Progenitor cell of endocrine pancreas (in vitro differentiated cells): ENCODE results near the gene RGS14. TPM values are rescaled to one million over a fixed set of nuclear protein-coding genes. Genes with fewer than 3 reads are reported as not detected.

ENCODE experiments used
- DNase-seq: peaks from one replicate; pipeline ENCODE4 v3.0.0; 2021; ENCODE audit warnings: low spot score; ENCODE audit not compliant: unreplicated experiment
- H3K27ac Mint-ChIP-seq: 2 replicates; pipeline ENCODE4 v1.8.0; 2021; ENCODE audit warnings: mild to moderate bottlenecking, moderate library complexity, mixed read lengths
- H3K27me3 Mint-ChIP-seq: 2 replicates; pipeline ENCODE4 v1.8.0; 2021; ENCODE audit warnings: mixed read lengths
- H3K36me3 Mint-ChIP-seq: 2 replicates; pipeline ENCODE4 v1.8.0; 2022; ENCODE audit warnings: mixed read lengths; ENCODE audit not compliant: insufficient read depth
- H3K4me1 Mint-ChIP-seq: 2 replicates; pipeline ENCODE4 v1.8.0; 2021; ENCODE audit warnings: low read depth, mixed read lengths
- H3K4me3 Mint-ChIP-seq: 2 replicates; pipeline ENCODE4 v1.8.0; 2021; ENCODE audit warnings: low read depth, mild to moderate bottlenecking, moderate library complexity, mixed read lengths
- H3K9me3 Mint-ChIP-seq: 2 replicates; pipeline ENCODE4 v1.8.0; 2021; ENCODE audit warnings: low read depth, mixed read lengths
- CTCF ChIP-seq: fragments of 200-600 bp; sonication (generic); IDR thresholded peaks from one replicate; pipeline ENCODE4 v1.5.0; 2021; ENCODE audit warnings: antibody characterized with exemption, mild to moderate bottlenecking; ENCODE audit not compliant: unreplicated experiment
- total RNA-seq: library from RNA; stranded (reverse); gene quantifications from 2 replicates; pipeline ENCODE4 v1.2.1, GENCODE V29; 2021

RGS14 gene
- total RNA-seq, 1 donor from 2014 or later, result 13.0 TPM

GRCh38 chr5:177390363-177391300, 32.9 kb downstream of the RGS14 start:
- DNase-seq, result peak; percentile 85
- peaks cover 32% of the 10 kb centered on the region for H3K27me3 Mint-ChIP-seq
- H3K4me1 Mint-ChIP-seq, result peaks cover 1% of the 10 kb centered on the region
- H3K27ac Mint-ChIP-seq, result peak overlapping the region; percentile 83
- H3K36me3 Mint-ChIP-seq, result no peaks in the 10 kb centered on the region
- H3K4me3 Mint-ChIP-seq, result no peak overlapping the region
- TF ChIP-seq CTCF, result peak; percentile 90
- no peaks in the 10 kb centered on the region for H3K9me3 Mint-ChIP-seq

- Mint-ChIP-seq H3K36me3 (no peaks in the 10 kb centered on the region), H3K4me3 (no peak overlapping the region), H3K27me3 (peaks cover 42% of the 10 kb centered on the region), H3K27ac (no peak overlapping the region), H3K9me3 (no peaks in the 10 kb centered on the region), H3K4me1 (peaks cover 1% of the 10 kb centered on the region)
- no peak for DNase-seq
- TF ChIP-seq CTCF, result no peak
Measured at GRCh38 chr5:177392765-177393164, 35.0 kb downstream of the RGS14 start.

- no peaks in the 10 kb centered on the region for H3K9me3 Mint-ChIP-seq
- no peak overlapping the region for H3K4me3 Mint-ChIP-seq
- peaks cover 40% of the 10 kb centered on the region for H3K27me3 Mint-ChIP-seq
- H3K4me1 Mint-ChIP-seq, result peaks cover 1% of the 10 kb centered on the region
- DNase-seq, result no peak
- no peaks in the 10 kb centered on the region for H3K36me3 Mint-ChIP-seq
- H3K27ac Mint-ChIP-seq, result no peak overlapping the region
- TF ChIP-seq CTCF, result no peak
Measured at GRCh38 chr5:177393206-177393765, 35.6 kb downstream of the RGS14 start.

GRCh38 chr5:177393990-177394389, 36.3 kb downstream of the RGS14 start:
- TF ChIP-seq CTCF, result no peak
- Mint-ChIP-seq H3K4me1 (peaks cover 1% of the 10 kb centered on the region), H3K27me3 (peaks cover 38% of the 10 kb centered on the region), H3K36me3 (no peaks in the 10 kb centered on the region), H3K27ac (no peak overlapping the region), H3K9me3 (no peaks in the 10 kb centered on the region), H3K4me3 (no peak overlapping the region)
- no peak for DNase-seq

- Mint-ChIP-seq H3K36me3 (no peaks in the 10 kb centered on the region), H3K9me3 (no peaks in the 10 kb centered on the region), H3K27ac (no peak overlapping the region), H3K4me3 (no peak overlapping the region), H3K27me3 (peaks cover 24% of the 10 kb centered on the region), H3K4me1 (no peaks in the 10 kb centered on the region)
- no peak for DNase-seq
- no peak for TF ChIP-seq CTCF
Measured at GRCh38 chr5:177396078-177396477, 38.4 kb downstream of the RGS14 start.
